Measurements from ENCODE around the gene TMEM95. TPM values are rescaled to one million over a fixed set of nuclear protein-coding genes. Genes with fewer than 3 reads are reported as not detected.

The TMEM95 gene
- total and polyA plus RNA-seq, 2 donors (not counting 1 experiment from before 2014, with no cell fraction given), result 0.25 TPM; not detected in 1

- POLR2A ChIA-PET, result interaction anchor here (0.5 to 2.0 kb wide), 8 partner anchors 10 to 279 kb away, joined by 3 to 12 read pairs (median 4); partner anchors contain the start of genes ACAP1, DVL2 and NEURL4
- 38% methylated on average over 28 of the region's 30 CpGs for WGBS (ENCODE audit: insufficient coverage)
- Histone ChIP-seq H2AFZ (ENCODE audit: insufficient read depth, low read depth, low read length, poor library complexity, severe bottlenecking) (peak overlapping the region; percentile 93), H3K27me3 (replicated peaks in 1 of 4; ENCODE audit: control extremely low read depth in 1 of 4, control insufficient read depth in 3 of 4, insufficient read depth in 4 of 4, low read length in 3 of 4) (no peaks in the 10 kb centered on the region), H3K4me3 (ENCODE audit: control extremely low read depth in 1 of 5, extremely low read depth in 1 of 5, insufficient read depth in 1 of 5, low read depth in 2 of 5, low read length in 4 of 5) (peak overlapping the region; percentile 35 to 90 (median 82)), H3K9ac (ENCODE audit: low read length) (peak overlapping the region; percentile 90), H3K9me3 (ENCODE audit: control extremely low read depth in 1 of 3, control insufficient read depth in 2 of 3, insufficient read depth in 1 of 3, low read length in 2 of 3) (no peaks in the 10 kb centered on the region), H3K79me2 (ENCODE audit: control insufficient read depth, insufficient read depth, low read length) (peaks cover 45% of the 10 kb centered on the region), H3K4me1 (ENCODE audit: control insufficient read depth in 2 of 2, insufficient read depth in 2 of 2, low read length in 2 of 2) (peaks cover 17 to 39% of the 10 kb centered on the region in 2 donors), H3K27ac (ENCODE audit: low read length in 2 of 2) (peak overlapping the region; percentile 78 to 91), H3K4me2 (replicated peaks; ENCODE audit: low read depth, low read length, poor library complexity, severe bottlenecking) (peak overlapping the region; percentile 91), H4K20me1 (ENCODE audit: control insufficient read depth, insufficient read depth, low read length, poor library complexity, severe bottlenecking) (peaks cover 39% of the 10 kb centered on the region), H3K36me3 (replicated peaks in 1 of 2; ENCODE audit: control extremely low read depth in 1 of 2, control insufficient read depth in 1 of 2, extremely low read depth in 1 of 2, insufficient read depth in 2 of 2, low read length in 1 of 2) (peaks cover 5 to 66% of the 10 kb centered on the region in 2 experiments)
- intact Hi-C loops (cut with micrococcal nuclease), result loop anchor here (1.0 to 2.0 kb wide), 3 partner anchors 8 to 37 kb away; partner anchors contain the start of genes EIF5A, KCTD11 and NEURL4
- H3K27me3 Mint-ChIP-seq, result no peaks in the 10 kb centered on the region
- TF ChIP-seq EZH2 (IDR thresholded peaks at IDR 0.05; ENCODE audit: borderline replicate concordance, insufficient read depth, low read depth, low read length, poor library complexity, severe bottlenecking), result no peak
- TF ChIP-seq CTCF (IDR thresholded peaks at IDR 0.05), result no peak
- peaks cover 47% of the 10 kb centered on the region for H3K4me1 Mint-ChIP-seq
- peak overlapping the region; percentile 99 for H3K27ac Mint-ChIP-seq
- H3K4me3 Mint-ChIP-seq, result peak overlapping the region; percentile 97
- ATAC-seq (ENCODE audit: low read depth) (no peak), DNase-seq (no peak)
- CTCF ChIA-PET, result interaction anchor here (0.6 to 2.2 kb wide), 5 partner anchors 10 to 29 kb away, joined by 3 to 5 read pairs (median 3); partner anchors contain the start of genes ACAP1 and NEURL4
- H3K9me3 Mint-ChIP-seq (ENCODE audit: insufficient read depth), result no peaks in the 10 kb centered on the region
Observed at GRCh38 chr17:7315570-7316235, 39.3 kb upstream of the TMEM95 start.

Measured in B cell (primary cell).